Fibroblast of lung (primary cell): ENCODE results near the gene BIN1.

ENCODE experiments used
- CTCF ChIP-seq, 2 donors: IDR thresholded peaks in 1 of 2; conservative IDR thresholded peaks in 1 of 2; 1 replicate in 1 of 2; 2 replicates in 1 of 2; pipeline ENCODE4 v1.5.1; 2011 to 2012; ENCODE audit warnings: low read length in 2 of 2, control low read depth in 1 of 2, inconsistent platforms in 1 of 2, low read depth in 1 of 2, mild to moderate bottlenecking in 1 of 2
- EZH2 ChIP-seq: IDR thresholded peaks from 2 replicates; pipeline ENCODE4 v1.5.1; 2012; ENCODE audit warnings: low read length, control low read depth, mild to moderate bottlenecking; ENCODE audit errors: missing control alignments

GRCh38 chr2:127044165-127044718 lies 62.7 kb downstream of the BIN1 start:
- TF ChIP-seq CTCF (conservative IDR thresholded peaks at IDR 0.05 in 1 of 2, IDR thresholded peaks at IDR 0.05 in 1 of 2; ENCODE audit: low read depth in 1 of 2, low read length in 2 of 2) = no peak
- TF ChIP-seq EZH2 = no peak
